K562 (cell line): ENCODE measurements around the gene SEC14L5. TPM values are rescaled to one million over a fixed set of nuclear protein-coding genes. Genes with fewer than 3 reads are reported as not detected.

Source experiments
- JUNB ChIP-seq: fragments of 450-650 bp; formaldehyde crosslinking; conservative IDR thresholded peaks from 2 replicates; pipeline ENCODE4 v1.4.0; 2020; ENCODE audit warnings: mild to moderate bottlenecking
- PTRF ChIP-seq: fragments of 450-650 bp; IDR thresholded peaks from 2 replicates; pipeline ENCODE4 v1.6.1; 2016; ENCODE audit warnings: mild to moderate bottlenecking, missing genetic modification characterization, missing compliant biosample characterization
- ZNF277 ChIP-seq: fragments of 250-450 bp; sonication (Bioruptor Pico); IDR thresholded peaks from 2 replicates; pipeline ENCODE4 v1.8.0; 2022; ENCODE audit warnings: inconsistent platforms, mild to moderate bottlenecking, moderate library complexity, borderline replicate concordance
- ZNF318 ChIP-seq, 2 experiments: fragments of 450-650 bp; IDR thresholded peaks; 2 replicates each; pipeline ENCODE4 v1.6.1; 2016; ENCODE audit warnings: mild to moderate bottlenecking in 2 of 2, borderline replicate concordance in 1 of 2, low read depth in 1 of 2, moderate library complexity in 1 of 2
- ZNF41 ChIP-seq: fragments of 250-450 bp; sonication (Bioruptor Pico); conservative IDR thresholded peaks from 2 replicates; pipeline ENCODE4 v1.4.0; 2020; ENCODE audit warnings: mild to moderate bottlenecking
- polyA plus RNA-seq, 8 experiments: library from polyadenylated mRNA; depleted of rRNA in 4 of 8; stranded (reverse) in 5 of 8; unstranded in 3 of 8; fragments of >200 nt; fragmentation: Nextera tagmentation in 2 of 8; fragmentation: Illumina TruSeq in 1 of 8; extraction: Ambion mirVana in 2 of 8; extraction: Trizol in 1 of 8; gene quantifications; 2 replicates each; pipeline versions ENCODE4 v1.2.1 to v1.2.3, GENCODE V29; 2011 to 2014; ENCODE audit warnings: inconsistent platforms in 1 of 8, missing spikeins in 1 of 8
- total RNA-seq, 7 experiments: library from RNA; depleted of rRNA in 6 of 7; stranded (reverse); fragments of >200 nt in 6 of 7; fragmentation: Illumina TruSeq in 2 of 7; extraction: Trizol in 2 of 7; gene quantifications; 2 replicates each; pipeline versions ENCODE4 v1.2.1 to v1.2.3, GENCODE V29; 2011 to 2021; ENCODE audit warnings: low replicate concordance in 1 of 7
- TF ChIP-seq, protein P1 (sequence below): fragments of 250-450 bp; sonication (Bioruptor Pico); IDR thresholded peaks from 2 replicates; pipeline ENCODE4 v1.8.0; 2021; ENCODE audit warnings: borderline replicate concordance, mild to moderate bottlenecking, moderate library complexity; ENCODE audit not compliant: poor library complexity, severe bottlenecking

SEC14L5 gene
- total and polyA plus RNA-seq, 9 of the 15 experiments (the other 6 are each of a cell fraction or from before 2014, with no cell fraction given), result 0.11 TPM; not detected in 8

DNA sequence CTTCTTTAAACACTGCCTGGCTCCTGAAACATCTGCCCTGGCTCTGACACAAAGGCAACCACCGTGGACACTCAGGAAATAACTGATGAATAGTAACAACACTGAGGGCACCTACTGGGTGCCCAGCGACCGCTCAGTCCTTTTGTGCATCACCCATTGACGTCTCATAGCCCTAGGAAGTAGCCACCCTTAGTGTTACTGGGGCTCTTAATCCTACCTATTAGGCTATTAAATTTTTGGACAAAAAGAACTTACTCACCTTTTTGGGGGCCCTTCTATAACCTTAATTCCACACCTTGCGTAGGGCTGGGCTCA lies 32.9 kb upstream of the SEC14L5 start (continued):
- TF ChIP-seq ZNF318 (IDR thresholded peaks at IDR 0.05; ENCODE audit: borderline replicate concordance in 1 of 2, low read depth in 1 of 2) (no peak), ZNF277 (no peak), PTRF (no peak), ZNF41 (CRISPR knock-in tag) (no peak), JUNB (CRISPR knock-in tag) (no peak)
- TF ChIP-seq, protein P1, sequence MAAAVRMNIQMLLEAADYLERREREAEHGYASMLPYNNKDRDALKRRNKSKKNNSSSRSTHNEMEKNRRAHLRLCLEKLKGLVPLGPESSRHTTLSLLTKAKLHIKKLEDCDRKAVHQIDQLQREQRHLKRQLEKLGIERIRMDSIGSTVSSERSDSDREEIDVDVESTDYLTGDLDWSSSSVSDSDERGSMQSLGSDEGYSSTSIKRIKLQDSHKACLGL, result no peak
